Heart left ventricle (tissue), 16 donors: Measurements from ENCODE around the gene ELANE. TPM values are rescaled to one million over a fixed set of nuclear protein-coding genes. Genes with fewer than 3 reads are reported as not detected.
"Not testable (repeated sequence)": the region's sequence is repeated elsewhere in the genome, so short reads cannot be mapped to it uniquely, and the experiment has no call there.

Experiments
- ATAC-seq, 4 donors: fragments of 200-7000 bp; cut with Tn5 transposase; one replicate each; pipeline ENCODE4 v1.9.1; 2020 to 2022; ENCODE audit warnings: moderate library complexity in 4 of 4, mild to moderate bottlenecking in 3 of 4, moderate number of reproducible peaks in 1 of 4
- DNase-seq, 5 donors: peaks; one replicate each; pipeline ENCODE4 v3.0.0-alpha.2; 2020
- H3K27ac ChIP-seq, 12 donors: fragments of 200-600 bp; sonication (generic) in 4 of 12; one replicate each; pipeline versions ENCODE4 v1.5.0 to v1.8.0; 2016 to 2022; ENCODE audit warnings: mild to moderate bottlenecking in 2 of 12
- H3K27me3 ChIP-seq, 9 donors: fragments of 200-600 bp; sonication (generic) in 2 of 9; one replicate each; pipeline versions ENCODE4 v1.5.1 to v1.8.0; 2016 to 2022; ENCODE audit warnings: mild to moderate bottlenecking in 3 of 9
- H3K36me3 ChIP-seq, 9 donors: fragments of 200-600 bp; sonication (generic) in 2 of 9; one replicate each; pipeline versions ENCODE4 v1.5.0 to v1.8.0; 2018 to 2022; ENCODE audit warnings: mild to moderate bottlenecking in 2 of 9
- H3K4me1 ChIP-seq, 12 donors: fragments of 200-600 bp; sonication (generic) in 4 of 12; one replicate each; pipeline versions ENCODE4 v1.5.0 to v1.8.0; 2016 to 2022; ENCODE audit warnings: mild to moderate bottlenecking in 3 of 12
- H3K4me3 ChIP-seq, 12 donors: fragments of 200-600 bp; sonication (generic) in 4 of 12; one replicate each; pipeline versions ENCODE4 v1.5.0 to v1.8.0; 2017 to 2022; ENCODE audit warnings: mild to moderate bottlenecking in 9 of 12, moderate library complexity in 4 of 12
- H3K9me3 ChIP-seq, 12 donors: fragments of 200-600 bp; sonication (generic) in 4 of 12; one replicate each; pipeline versions ENCODE4 v1.5.0 to v1.8.0; 2016 to 2022; ENCODE audit warnings: mild to moderate bottlenecking in 1 of 12
- CTCF ChIP-seq, 12 donors: fragments of 200-600 bp; sonication (generic) in 4 of 12; IDR thresholded peaks; one replicate each; pipeline versions ENCODE4 v1.5.0 to v1.8.0; 2018 to 2022; ENCODE audit warnings: antibody characterized with exemption in 12 of 12, mild to moderate bottlenecking in 5 of 12
- POLR2A ChIP-seq, 2 donors: fragments of 450-650 bp; IDR thresholded peaks; one replicate each; pipeline ENCODE4 v1.6.1; 2017; ENCODE audit warnings: antibody characterized with exemption in 2 of 2, mild to moderate bottlenecking in 2 of 2, moderate library complexity in 2 of 2
- WGBS, 4 donors: extraction: QIAGEN DNeasy Blood & Tissue Kit in 2 of 4; methylation state at CpG; one replicate each; pipeline versions ENCODE4 v1.1.5 to v1.1.7; 2013 to 2018; 5-methylcytosine and 5-hydroxymethylcytosine counted together
- intact Hi-C, 10 donors: fragments of 100-400 bp; cut with DNase I; formaldehyde crosslinking; loops; one replicate each; pipeline versions ENCODE4 v1.11.1 to v1.14.2; 2022
- polyA plus RNA-seq, 2 donors: library from polyadenylated mRNA; stranded (reverse); fragments of 200-250 nt; gene quantifications; one replicate each; pipeline ENCODE4 v1.2.3, GENCODE V29; 2013
- total RNA-seq, 9 donors: library from RNA; depleted of rRNA in 2 of 9; stranded (reverse); fragments of >200 nt in 2 of 9; fragmentation: NEBNext Ultra II Directional in 3 of 9; extraction: Animal tissue kit (Norgen Biotek cat#: 25700) in 3 of 9; gene quantifications; one replicate each; pipeline versions ENCODE4 v1.1.0 to v1.2.4, GENCODE V29; 2016 to 2023
- donor health status: ischemic (EF 13 %, LVEDD 7.1; RV severe dilation, severe dysfunction).
- donor health status: healthy with polysubstance abuse.
- donor health status: DM: no; HTN: yes; CAD: no.
- donor health status: DM: no; HTN: no; CAD: no.
- donor health status: ischemic (EF 25% LVEDD 6.9; RV normal size, moderate dysfunction).
- donor health status: ischemic (EF 25% LVEDD 5.7; RV mildly dilated, moderate dysfunction).
- donor health status: healthy.
- donor health status: DM: yes; HTN: yes; CAD: no.
- donor health status: ischemic (EF 35%, LVEDD 5.7; RV mildly dilated, moderate dysfunction).
- donor health status: nonischemic (EF 11% LVEDD 7.7; RV severe dilation, severe dysfunction).
- donor health status: DM: yes; HTN: yes; CAD: no.
- donor health status: PGD.
- donor health status: ischemic (EF 29% LVEDD 5.4; RV normal size, mild dysfunction).
- donor health status: nonischemic (EF 23%, LVEDD 6.1; RV moderate dilation, normal function).

The ELANE gene
- total and polyA plus RNA-seq, 11 donors = 0.42 to 1.8 (median 1.2) TPM; not detected in 5

- WGBS, 4 donors = 43 to 60% (median 50%) methylated on average over 9 to 13 of the region's 13 CpGs
- peak overlapping the region; percentile 1 to 90 (median 79) for H3K27ac ChIP-seq
- H3K36me3 ChIP-seq = no peaks in the 10 kb centered on the region
- intact Hi-C loops = loop anchor here in 3 of 10 donors (10.0 kb wide), 1 partner anchor 76 kb away; no protein-coding TSS in a partner anchor
- ATAC-seq (no peak), DNase-seq (no peak)
- H3K9me3 ChIP-seq = no peaks in the 10 kb centered on the region
- TF ChIP-seq CTCF (IDR thresholded peaks at IDR 0.05) = no peak
- TF ChIP-seq POLR2A (IDR thresholded peaks at IDR 0.05) = no peak
- H3K4me1 ChIP-seq = peaks cover 0 to 30% (median 9%) of the 10 kb centered on the region in 12 donors
- H3K27me3 ChIP-seq = peaks cover 12 to 59% (median 24%) of the 10 kb centered on the region in 9 donors
- peak overlapping the region in 8 of 12 donors; percentile 0 to 26 (median 14) for H3K4me3 ChIP-seq
Measured at GRCh38 chr19:850979-851335, 1.1 kb upstream of the ELANE start.

GRCh38 chr19:853014-853585 is 997 bp downstream of the ELANE start:
- Histone ChIP-seq H3K27me3 (peaks cover 9 to 46% (median 14%) of the 10 kb centered on the region in 9 donors), H3K4me1 (peaks cover 0 to 27% (median 9%) of the 10 kb centered on the region in 12 donors), H3K4me3 (peak overlapping the region in 1 of 12 donors; percentile 6), H3K9me3 (no peaks in the 10 kb centered on the region), H3K27ac (no peak overlapping the region), H3K36me3 (no peaks in the 10 kb centered on the region)
- 31 to 47% (median 39%) methylated on average over 25 to 67 of the region's 67 CpGs for WGBS, 4 donors
- DNase-seq = peak in 1 of 5 donors; percentile 18
- TF ChIP-seq POLR2A (IDR thresholded peaks at IDR 0.05) (no peak), CTCF (IDR thresholded peaks at IDR 0.05) (no peak)
- ATAC-seq = no peak
- intact Hi-C loops = loop anchor here in 3 of 10 donors (10.0 kb wide), 1 partner anchor 78 kb away; no protein-coding TSS in a partner anchor

- not testable (repeated sequence) for H3K9me3 ChIP-seq, H3K27ac ChIP-seq, DNase-seq, H3K4me3 ChIP-seq, H3K36me3 ChIP-seq, ATAC-seq
- peaks cover 0 to 25% (median 9%) of the 10 kb centered on the region in 12 donors for H3K4me1 ChIP-seq
- H3K27me3 ChIP-seq = peaks cover 9 to 49% (median 12%) of the 10 kb centered on the region in 9 donors
- WGBS, 4 donors = 77 to 90% (median 82%) methylated on average over 7 to 13 of the region's 17 CpGs
- intact Hi-C loops = loop anchor here in 3 of 10 donors (10.0 kb wide), 1 partner anchor 79 kb away; no protein-coding TSS in a partner anchor
Measured at GRCh38 chr19:853614-854220, 1.6 kb downstream of the ELANE start.

- WGBS, 4 donors = 71 to 76% (median 74%) methylated on average over 6 of the region's 6 CpGs
- H3K9me3 ChIP-seq = no peaks in the 10 kb centered on the region
- H3K27me3 ChIP-seq = peaks cover 9 to 57% (median 18%) of the 10 kb centered on the region in 9 donors
- H3K36me3 ChIP-seq = no peaks in the 10 kb centered on the region
- H3K27ac ChIP-seq = no peak overlapping the region
- no peak overlapping the region for H3K4me3 ChIP-seq
- DNase-seq = no peak
- ATAC-seq = no peak
- TF ChIP-seq CTCF (IDR thresholded peaks at IDR 0.05) (no peak), POLR2A (IDR thresholded peaks at IDR 0.05) (no peak)
- peaks cover 0 to 34% (median 9%) of the 10 kb centered on the region in 12 donors for H3K4me1 ChIP-seq
- intact Hi-C loops = loop anchor here in 3 of 10 donors (10.0 kb wide), 1 partner anchor 80 kb away; no protein-coding TSS in a partner anchor
Measured at GRCh38 chr19:854549-854948, 2.4 kb downstream of the ELANE start.
